SK-N-SH (cell line): ENCODE measurements around the gene HSPA1L.

Experiments used
- SIN3A ChIP-seq: IDR thresholded peaks from 2 replicates; pipeline ENCODE4 v1.6.1; 2012; ENCODE audit warnings: low read depth, mild to moderate bottlenecking, low read length, moderate library complexity, borderline replicate concordance
- TF ChIP-seq, protein P1 (sequence below): fragments of 200-600 bp; sonication (generic); IDR thresholded peaks from 2 replicates; pipeline ENCODE4 v1.6.1; 2017; ENCODE audit warnings: antibody characterized with exemption, mild to moderate bottlenecking, moderate library complexity

DNA sequence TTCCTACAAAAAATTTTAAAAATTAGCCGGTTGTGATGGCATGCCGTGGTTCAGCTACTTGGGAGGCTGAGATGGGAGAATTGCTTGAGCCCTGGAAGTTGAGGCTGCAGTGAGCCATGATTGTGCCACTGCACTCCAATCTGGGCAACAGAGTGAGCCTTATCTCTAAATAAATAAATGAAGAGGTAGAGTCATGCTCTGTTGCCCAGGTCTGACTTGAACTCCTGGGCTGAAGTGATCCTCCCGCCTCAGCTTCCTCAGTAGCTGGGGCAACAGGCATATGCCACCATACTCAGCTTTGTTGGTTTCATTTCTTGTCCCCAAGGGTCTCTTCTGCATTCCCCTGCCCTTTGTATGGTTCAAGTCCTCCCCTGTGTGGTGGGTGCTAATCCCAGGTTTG lies 29.4 kb upstream of the HSPA1L start:
- TF ChIP-seq, protein P1, sequence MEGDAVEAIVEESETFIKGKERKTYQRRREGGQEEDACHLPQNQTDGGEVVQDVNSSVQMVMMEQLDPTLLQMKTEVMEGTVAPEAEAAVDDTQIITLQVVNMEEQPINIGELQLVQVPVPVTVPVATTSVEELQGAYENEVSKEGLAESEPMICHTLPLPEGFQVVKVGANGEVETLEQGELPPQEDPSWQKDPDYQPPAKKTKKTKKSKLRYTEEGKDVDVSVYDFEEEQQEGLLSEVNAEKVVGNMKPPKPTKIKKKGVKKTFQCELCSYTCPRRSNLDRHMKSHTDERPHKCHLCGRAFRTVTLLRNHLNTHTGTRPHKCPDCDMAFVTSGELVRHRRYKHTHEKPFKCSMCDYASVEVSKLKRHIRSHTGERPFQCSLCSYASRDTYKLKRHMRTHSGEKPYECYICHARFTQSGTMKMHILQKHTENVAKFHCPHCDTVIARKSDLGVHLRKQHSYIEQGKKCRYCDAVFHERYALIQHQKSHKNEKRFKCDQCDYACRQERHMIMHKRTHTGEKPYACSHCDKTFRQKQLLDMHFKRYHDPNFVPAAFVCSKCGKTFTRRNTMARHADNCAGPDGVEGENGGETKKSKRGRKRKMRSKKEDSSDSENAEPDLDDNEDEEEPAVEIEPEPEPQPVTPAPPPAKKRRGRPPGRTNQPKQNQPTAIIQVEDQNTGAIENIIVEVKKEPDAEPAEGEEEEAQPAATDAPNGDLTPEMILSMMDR: no peak
- no peak for TF ChIP-seq SIN3A
